ENCODE measurements around the gene GPD2. TPM values are rescaled to one million over a fixed set of nuclear protein-coding genes. Genes with fewer than 3 reads are reported as not detected.

Gene GPD2
- total RNA-seq, 2 experiments from 2014 or later = 33.5 to 40.9 TPM

DNA sequence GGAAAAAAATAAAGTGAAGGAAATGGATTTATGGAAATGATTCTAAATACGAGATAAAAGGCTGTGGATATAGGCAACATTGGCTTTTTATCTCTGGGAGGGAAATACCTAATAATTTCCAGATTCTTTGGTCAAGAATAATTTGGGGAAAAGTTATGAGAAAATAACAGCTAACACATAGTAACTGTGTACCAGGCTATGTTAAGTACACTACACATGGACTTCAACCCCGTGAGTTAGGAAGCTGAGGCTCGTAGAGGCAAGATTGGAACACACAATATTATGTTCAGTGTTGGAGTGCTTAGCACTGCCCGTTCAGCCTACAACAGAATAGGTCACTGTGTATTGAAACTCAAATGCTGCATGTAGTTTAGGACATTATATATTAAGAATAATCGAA, 34.3 kb upstream of the GPD2 start:
- Mint-ChIP-seq H3K4me3 (no peak overlapping the region), H3K27me3 (peaks cover 2% of the 10 kb centered on the region), H3K36me3 (ENCODE audit: low read depth) (peaks cover 5% of the 10 kb centered on the region), H3K27ac (no peak overlapping the region), H3K4me1 (ENCODE audit: low read depth) (peaks cover 20% of the 10 kb centered on the region), H3K9me3 (no peaks in the 10 kb centered on the region)
- POLR2A ChIA-PET = no interaction called here
- no peak for ATAC-seq
- TF ChIP-seq CTCF (IDR thresholded peaks at IDR 0.05) = no peak
- intact Hi-C loops (cut with micrococcal nuclease) = loop anchor here (2.0 kb wide), 1 partner anchor 67 kb away; no protein-coding TSS in a partner anchor
- DNase-seq = no peak
- CTCF ChIA-PET = interaction anchor here (1.0 kb wide), 1 partner anchor 67 kb away, joined by 3 read pairs; no protein-coding TSS in a partner anchor

GRCh38 chr2:156405586-156405985, 30.6 kb upstream of the GPD2 start:
- Mint-ChIP-seq H3K4me3 (no peak overlapping the region), H3K4me1 (ENCODE audit: low read depth) (peaks cover 2% of the 10 kb centered on the region), H3K36me3 (ENCODE audit: low read depth) (peaks cover 5% of the 10 kb centered on the region), H3K9me3 (no peaks in the 10 kb centered on the region), H3K27me3 (peaks cover 8% of the 10 kb centered on the region), H3K27ac (no peak overlapping the region)
- ATAC-seq (no peak), DNase-seq (no peak)
- no peak for TF ChIP-seq CTCF (IDR thresholded peaks at IDR 0.05)
- ChIA-PET POLR2A (interaction anchor here (1.1 kb wide), 1 partner anchor 31 kb away, joined by 4 read pairs; the partner anchor contains the start of gene GPD2), CTCF (interaction anchor here (1.6 kb wide), 1 partner anchor 31 kb away, joined by 4 read pairs; the partner anchor contains the start of gene GPD2)
- intact Hi-C loops (cut with micrococcal nuclease) = no loop called here

- ChIA-PET POLR2A (interaction anchor here (1.6 kb wide), 1 partner anchor 69 kb away, joined by 3 read pairs; no protein-coding TSS in a partner anchor), CTCF (no interaction called here)
- Mint-ChIP-seq H3K27me3 (peaks cover 12% of the 10 kb centered on the region), H3K4me3 (no peak overlapping the region), H3K4me1 (ENCODE audit: low read depth) (no peaks in the 10 kb centered on the region), H3K9me3 (no peaks in the 10 kb centered on the region), H3K27ac (no peak overlapping the region), H3K36me3 (ENCODE audit: low read depth) (no peaks in the 10 kb centered on the region)
- ATAC-seq (no peak), DNase-seq (no peak)
- intact Hi-C loops (cut with micrococcal nuclease) = no loop called here
- TF ChIP-seq CTCF (IDR thresholded peaks at IDR 0.05) = no peak
These were observed 24.3 kb upstream of the GPD2 start for GRCh38 chr2:156411835-156412234.

DNA sequence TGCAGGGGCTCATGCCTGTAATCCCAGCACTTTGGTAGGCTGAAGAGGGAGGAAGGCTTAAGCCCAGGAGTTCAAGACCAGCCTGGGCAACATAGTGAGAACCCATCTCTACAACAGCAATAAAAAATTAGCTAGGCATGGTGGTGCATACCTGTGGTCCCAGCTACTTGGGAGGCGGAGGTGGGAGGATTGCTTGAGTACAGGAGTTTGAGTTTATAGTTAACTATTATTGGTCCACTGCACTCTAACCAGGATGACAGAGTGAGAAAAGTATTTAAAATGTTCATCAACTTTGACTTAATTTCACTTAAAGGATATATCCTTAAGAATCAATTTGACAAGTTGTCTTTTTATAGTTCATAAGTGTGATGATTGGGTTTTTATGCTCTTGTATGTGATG, 14.3 kb upstream of the GPD2 start:
- Mint-ChIP-seq H3K36me3 (ENCODE audit: low read depth) (no peaks in the 10 kb centered on the region), H3K4me1 (ENCODE audit: low read depth) (peaks cover 3% of the 10 kb centered on the region), H3K9me3 (no peaks in the 10 kb centered on the region), H3K4me3 (no peak overlapping the region), H3K27ac (no peak overlapping the region), H3K27me3 (peaks cover 15% of the 10 kb centered on the region)
- CTCF ChIA-PET = no interaction called here
- POLR2A ChIA-PET = no interaction called here
- no peak for TF ChIP-seq CTCF (IDR thresholded peaks at IDR 0.05)
- DNase-seq (no peak), ATAC-seq (no peak)
- intact Hi-C loops (cut with micrococcal nuclease) = no loop called here

DNA sequence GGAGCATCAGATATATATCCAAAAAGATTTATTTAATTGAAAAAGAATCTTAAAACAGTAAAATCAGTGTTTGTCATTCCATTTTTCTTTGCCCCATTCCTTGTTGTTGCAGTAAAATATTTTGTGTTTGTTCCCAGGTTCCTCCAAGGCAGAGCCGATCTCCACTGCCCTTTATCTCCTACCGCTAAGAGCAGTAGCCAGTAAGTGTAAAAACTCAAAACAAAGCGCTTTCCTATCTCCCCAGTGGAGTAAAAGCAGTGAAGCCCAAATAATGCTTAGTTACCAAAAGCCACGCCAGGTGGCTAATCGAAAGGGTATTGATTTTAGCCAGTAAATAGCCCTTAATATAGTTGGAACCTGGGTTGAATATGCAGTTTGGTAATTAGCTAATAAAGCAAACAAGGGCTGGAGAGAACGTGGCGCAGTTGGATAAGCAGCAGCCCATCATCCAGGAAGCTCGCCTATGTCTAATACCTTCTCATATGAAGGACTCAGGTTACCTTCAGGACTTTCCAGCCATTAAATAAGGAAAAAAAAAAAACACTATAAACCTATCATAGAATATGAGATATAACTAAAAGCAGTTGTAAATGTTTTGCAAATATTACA, 12.4 kb upstream of the GPD2 start:
- Mint-ChIP-seq H3K4me1 (ENCODE audit: low read depth) (peaks cover 3% of the 10 kb centered on the region), H3K27ac (no peak overlapping the region), H3K27me3 (peaks cover 11% of the 10 kb centered on the region), H3K9me3 (no peaks in the 10 kb centered on the region), H3K36me3 (ENCODE audit: low read depth) (no peaks in the 10 kb centered on the region), H3K4me3 (no peak overlapping the region)
- intact Hi-C loops (cut with micrococcal nuclease) = no loop called here
- CTCF ChIA-PET = interaction anchor here (1.2 kb wide), 1 partner anchor 9 kb away, joined by 3 read pairs; no protein-coding TSS in a partner anchor
- DNase-seq = no peak
- no peak for TF ChIP-seq CTCF (IDR thresholded peaks at IDR 0.05)
- POLR2A ChIA-PET = no interaction called here
- no peak for ATAC-seq
